ENCODE measurements around the gene SLMAP.

Gene SLMAP

DNA sequence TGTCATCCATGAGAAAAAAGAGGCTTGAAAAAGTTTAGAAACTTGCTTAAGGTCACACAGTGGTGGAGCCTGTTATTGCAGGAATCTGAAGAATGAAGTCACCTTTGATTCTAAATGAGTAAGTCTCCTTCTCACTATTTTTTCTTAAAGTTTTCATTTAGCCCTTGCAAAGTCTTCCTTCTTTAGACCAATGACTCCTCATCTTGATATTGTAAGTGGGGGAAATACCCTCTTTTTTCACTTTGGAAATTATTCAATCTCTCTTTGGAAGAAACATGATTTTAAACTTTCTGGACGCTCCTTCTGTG, 787 bp upstream of the SLMAP start:
- DNase-seq: no peak

DNA sequence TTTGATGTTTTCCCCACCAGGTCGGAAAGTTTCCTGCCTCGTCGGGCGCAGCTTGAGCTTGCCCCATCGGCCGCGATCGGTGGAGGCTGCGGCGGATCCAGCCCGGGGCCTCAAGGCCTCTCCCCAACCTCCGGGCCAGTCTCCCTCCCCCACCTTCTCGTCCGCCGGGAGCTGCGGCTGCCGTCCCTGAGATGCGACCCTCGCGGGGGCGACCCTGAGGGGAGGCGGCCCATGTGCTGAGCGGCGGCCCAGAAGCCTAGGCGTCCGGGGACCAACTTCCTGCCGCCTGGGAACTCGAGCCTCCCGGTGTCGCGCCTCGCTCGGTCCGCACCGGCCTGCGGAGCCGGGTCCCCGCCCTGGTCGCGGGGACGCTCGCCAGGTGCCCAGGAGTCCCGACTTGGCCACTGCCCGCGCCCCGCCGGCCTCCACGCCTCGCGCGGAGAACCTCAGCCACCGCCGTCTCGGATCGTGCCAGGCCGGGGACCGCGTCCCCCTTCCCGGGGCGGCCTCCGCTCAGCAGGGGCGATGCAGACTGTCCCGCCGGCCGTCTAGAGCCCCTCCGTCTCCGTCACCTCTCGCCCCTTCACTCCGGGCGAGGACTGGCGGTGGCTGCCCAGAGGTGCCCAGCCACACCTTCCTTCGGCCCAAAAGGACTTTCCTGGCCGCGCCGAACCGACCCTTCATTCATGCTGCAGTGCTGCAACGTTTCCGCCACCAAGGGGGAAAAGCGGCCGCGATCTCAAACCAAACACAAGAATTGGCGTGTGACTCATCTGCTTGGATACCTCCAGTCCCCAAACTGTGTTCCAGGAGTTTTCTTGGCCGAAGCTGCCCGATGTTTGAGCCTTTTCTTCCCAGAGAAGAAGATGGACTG, 656 bp downstream of the SLMAP start:
- peak; percentile 41 for DNase-seq

DNA sequence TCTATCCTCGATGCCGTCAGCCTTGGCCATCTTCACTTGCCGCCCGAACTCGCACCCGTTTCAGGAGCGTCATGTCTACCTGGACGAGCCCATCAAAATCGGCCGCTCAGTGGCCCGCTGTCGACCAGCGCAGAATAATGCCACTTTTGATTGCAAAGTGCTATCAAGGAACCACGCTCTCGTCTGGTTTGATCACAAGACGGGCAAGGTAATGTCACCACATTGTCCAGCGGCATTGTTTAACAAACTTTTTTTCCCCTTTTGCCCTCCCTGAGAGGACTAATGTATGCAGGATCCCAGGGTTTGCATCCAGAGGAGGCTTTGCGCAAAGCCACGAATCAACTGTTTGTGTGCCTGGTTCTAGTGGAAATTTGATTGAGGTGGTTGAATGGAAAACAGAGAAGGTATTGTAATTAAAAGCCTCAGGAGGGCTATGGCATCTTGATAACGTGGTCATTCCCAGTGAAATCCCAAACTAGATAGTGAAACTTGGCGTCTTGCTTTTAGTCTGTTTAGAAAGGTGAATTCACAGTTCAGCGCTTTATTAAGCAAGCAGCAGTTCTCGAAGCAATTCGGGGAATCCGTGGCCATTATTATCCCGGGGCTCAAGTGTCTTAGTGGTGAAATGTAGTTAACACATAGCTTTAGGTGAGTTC, 1.7 kb downstream of the SLMAP start:
- no peak for DNase-seq

DNA sequence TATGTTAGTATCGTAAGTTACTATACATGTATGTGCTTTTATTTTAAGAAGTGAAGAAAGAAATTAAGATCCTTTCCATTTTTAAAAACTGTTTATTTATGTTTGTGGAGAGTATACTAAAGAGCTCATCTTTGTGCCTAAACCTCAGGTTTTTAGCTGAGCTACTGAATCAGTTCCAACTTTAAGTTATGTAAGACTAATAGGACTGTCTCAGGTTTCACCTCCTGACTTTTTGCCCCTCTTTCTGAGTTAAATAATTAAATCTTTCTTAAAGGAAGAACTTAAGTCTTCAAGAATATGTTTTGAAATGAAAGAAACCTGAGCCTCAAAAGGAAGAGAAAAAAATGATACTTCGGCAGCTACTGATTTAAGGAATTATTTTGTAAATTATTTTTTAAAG, 2.6 kb downstream of the SLMAP start:
- DNase-seq: no peak

DNA sequence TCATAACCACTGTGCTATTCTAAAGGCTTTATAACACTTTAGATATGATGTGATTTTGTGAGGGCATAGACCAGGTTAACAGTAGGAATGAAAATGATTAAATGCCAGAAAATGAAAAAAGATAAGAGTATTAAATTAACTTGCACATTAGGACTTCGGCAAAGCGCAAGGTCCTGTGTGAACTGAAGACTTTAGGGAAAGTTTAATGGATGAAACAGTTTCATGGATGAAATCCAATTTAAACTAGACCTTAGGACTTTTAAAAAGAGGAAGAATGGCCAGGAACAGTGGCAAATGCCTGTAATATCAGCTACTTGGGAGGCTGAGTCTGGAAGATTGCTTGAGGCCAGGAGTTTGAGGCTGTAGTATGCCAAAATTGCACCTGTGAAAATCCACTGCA, 8.7 kb downstream of the SLMAP start:
- DNase-seq: no peak

DNA sequence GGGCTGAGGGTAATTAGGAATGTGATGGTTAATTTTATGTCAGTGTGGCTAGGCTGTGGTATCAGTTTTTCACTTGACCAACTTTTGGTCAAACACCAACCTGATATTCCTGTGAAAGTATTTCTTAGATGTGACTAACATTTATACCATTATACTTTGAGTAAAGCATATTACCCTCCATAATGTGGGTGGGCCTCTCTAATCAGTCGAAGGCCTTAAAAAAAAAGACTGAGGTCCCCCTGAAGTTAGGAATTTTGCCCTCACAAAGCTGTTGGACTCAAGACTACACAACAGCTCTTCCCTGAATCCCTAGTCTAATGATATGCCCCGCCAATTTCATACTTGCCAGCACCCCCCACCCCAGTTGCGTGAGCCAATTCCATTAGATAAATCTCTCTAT, 12.5 kb downstream of the SLMAP start:
- no peak for DNase-seq

DNA sequence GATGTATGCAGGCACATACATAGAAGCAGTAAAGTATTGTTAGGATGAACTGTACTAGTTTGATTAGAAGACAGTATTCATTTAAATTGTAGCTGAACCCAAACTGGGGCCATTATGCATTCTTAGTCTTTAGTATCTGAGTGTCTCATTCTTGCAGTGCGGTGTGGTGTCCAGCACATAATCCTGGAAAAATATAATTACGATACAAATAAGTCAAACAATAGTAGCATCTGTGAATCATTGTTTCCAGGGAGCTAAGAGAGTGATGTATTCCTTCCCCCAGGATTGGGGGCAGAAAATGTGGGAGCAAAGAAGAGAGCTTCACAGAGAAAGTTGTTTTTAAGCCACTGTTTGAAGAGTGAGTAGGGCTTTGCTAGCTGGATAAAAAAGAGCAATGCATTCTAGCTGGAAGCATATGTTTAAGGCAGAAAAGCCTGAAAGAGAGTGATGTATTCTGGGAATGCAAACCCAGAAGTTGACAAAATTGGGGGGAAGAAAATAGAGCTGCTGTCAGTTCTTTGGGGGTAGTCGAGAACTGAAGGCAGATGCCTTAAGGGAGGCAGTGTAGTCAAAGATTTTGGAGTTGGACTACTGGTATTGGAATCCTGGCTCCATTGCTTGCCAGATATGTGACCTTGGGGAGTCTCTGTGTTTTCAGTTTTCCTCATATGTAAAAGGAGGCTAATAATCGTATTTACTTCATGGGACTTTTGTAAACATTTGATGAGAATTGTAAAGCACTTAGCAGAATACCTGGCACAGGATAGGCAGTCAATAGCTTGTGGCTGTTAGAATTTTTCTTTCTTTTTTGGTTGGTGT, 14.1 kb downstream of the SLMAP start:
- no peak for DNase-seq

DNA sequence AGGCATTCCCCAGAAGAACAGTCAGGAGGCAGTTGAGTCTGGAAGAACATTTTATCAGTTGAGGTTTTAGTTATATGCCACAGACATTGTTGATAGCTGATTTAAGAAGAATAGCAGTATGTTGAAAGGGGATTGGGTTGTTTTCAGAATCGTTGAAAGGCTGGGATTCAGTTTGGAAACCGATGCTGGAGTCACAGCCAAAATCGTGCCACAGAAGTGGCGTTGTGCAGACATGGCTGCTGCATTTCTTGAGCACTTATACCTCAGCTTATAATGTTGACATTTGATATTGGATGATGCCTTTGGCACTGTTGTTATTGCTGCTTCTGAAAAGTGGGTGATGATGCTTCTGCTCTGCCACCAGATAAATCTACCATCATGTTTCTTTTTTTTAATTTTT, 16.1 kb downstream of the SLMAP start:
- DNase-seq: no peak

DNA sequence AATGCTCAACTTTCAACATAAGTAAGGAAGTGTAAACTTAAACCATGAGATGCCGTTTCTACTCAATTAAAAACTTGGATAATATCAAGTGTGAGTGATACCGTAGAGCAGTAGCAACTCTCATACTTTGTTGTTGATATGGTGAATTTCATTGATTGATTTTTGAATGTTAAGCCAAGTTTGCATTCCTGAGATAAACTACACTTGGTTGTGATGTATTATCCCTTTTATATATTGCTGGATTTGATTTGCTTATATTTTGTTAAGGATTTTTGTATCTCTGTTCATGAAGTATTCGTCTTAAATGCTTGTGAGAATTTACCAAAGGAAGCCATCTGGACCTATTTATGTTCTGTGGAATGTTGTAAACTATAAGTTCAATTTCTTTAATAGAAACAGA, 21.7 kb downstream of the SLMAP start:
- no peak for DNase-seq

DNA sequence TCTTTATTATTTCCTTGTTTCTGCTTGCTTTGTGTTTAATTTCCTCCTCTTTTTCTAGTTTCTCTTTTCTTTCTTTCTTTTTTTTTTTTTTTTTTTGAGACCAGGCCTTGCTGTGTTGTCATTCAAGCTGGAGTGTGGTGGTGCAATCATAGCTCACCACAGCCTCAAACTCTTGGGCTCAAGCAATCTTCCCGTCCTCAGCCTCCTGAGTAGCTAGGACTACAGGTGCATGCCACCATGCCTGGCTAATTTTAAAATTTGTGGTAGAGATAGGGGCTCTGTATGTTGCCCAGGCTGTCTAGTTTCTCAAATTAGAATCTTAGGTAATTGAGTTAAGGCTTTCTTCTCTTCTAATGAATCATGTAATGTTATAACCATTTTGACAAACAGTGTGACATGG, 22.4 kb downstream of the SLMAP start:
- no peak for DNase-seq

DNA sequence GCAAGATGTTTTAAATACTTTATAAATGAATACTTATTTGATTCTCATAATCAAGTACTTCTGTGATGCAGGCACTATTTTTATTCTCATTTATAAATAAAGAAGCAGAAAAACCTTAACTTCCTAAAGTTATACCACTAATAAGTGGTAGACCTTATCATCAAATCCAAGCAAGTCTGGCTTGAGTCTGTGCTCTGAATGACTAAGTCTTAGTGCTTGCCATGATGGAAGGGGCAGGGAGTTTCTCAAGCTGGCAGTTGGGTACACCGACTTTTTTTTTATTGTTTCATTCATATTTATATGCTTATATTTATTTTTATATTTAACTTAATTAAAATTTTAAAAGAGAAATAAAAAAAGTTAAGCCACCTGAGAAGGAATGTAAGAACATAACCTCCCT, 23.6 kb downstream of the SLMAP start:
- DNase-seq: no peak

DNA sequence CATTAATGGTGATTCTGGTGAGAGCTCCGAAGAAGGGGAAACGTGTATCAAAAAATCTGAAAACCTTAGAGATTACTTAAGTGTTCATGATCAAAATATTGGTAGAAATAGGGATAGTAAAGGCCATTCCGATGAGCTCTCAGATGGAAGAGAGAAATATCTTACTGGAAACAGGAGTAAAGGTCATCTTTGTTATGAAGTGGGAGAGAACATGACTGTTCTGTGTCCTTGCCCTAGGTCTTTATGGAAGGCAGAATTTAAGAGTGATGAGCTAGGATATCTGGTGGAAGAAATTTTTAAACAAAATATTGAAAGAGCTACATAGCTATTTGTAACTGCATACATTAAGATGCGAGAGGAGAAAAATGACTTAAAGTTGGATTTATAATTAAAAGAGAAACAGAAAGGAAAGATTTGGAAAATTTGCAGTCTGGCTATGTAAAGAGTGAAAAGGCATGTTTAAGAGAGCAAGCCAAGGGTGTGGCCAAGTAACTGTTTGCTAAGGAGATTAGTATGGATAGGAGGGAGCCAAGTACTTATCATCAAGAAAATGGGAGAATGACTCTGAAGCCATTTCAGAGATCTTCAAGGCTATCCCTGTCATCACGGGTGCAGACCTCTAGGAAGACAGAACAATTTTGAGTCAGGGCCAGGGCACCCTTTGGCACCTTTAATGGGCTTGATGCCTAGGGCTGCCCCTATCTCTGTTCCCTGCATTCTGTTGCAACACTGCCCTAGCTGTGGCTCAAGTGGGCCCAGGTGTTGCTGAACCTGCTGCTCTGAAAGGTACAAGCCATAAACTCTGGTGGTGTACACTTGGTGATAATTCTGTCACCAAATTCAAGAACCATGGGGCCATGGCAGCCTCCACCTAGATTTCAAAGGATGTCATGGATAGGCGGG, 27.3 kb downstream of the SLMAP start:
- DNase-seq: no peak

DNA sequence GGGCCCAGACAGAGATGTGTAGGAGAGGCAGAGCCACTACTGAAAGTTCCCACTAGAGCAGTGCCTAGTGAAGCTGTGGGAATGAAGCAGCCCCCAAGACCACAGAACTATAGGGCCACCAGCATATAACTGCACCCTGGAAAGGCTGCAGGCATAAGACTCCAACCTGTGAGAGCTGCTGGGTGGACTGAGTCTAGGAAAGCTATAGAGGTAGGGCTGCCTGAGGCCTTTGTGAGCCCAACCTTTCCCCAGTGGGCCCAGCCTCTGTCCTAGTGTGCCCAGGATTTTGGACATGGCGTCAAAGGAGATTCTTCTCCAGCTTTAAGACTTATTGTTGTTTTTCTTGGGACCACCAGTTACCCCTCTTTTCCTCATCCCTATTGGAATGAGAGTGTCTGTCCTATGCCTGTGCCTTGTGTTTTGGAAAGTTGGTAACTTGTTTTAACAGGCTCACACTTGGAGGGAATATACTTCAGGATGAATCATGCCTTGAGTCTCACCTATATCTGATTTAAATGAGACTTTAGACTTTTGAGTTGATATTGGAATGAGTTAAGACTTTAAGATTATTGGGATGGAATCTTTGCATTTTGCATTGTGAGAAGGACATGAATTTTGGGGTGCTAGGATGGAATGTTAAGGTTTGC, 28.1 kb downstream of the SLMAP start:
- DNase-seq: no peak

DNA sequence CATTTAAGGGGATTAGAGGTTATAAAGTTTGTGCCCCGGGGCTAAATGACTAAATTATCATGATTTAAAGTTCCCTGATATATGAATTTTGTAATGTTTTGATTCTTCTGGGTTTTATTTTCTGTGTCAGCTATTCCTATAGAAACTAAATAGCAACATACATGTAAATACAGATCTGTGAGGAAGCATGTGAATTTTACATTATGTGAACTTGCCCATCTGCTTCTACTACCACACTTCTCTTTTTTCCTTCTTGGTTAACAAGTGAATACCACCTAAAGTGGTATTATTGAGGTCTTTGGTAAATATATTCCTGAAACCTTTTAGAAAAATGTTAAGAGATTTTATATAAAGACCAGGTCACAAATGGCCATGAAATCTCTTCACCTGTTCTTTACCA, 29.3 kb downstream of the SLMAP start:
- no peak for DNase-seq

DNA sequence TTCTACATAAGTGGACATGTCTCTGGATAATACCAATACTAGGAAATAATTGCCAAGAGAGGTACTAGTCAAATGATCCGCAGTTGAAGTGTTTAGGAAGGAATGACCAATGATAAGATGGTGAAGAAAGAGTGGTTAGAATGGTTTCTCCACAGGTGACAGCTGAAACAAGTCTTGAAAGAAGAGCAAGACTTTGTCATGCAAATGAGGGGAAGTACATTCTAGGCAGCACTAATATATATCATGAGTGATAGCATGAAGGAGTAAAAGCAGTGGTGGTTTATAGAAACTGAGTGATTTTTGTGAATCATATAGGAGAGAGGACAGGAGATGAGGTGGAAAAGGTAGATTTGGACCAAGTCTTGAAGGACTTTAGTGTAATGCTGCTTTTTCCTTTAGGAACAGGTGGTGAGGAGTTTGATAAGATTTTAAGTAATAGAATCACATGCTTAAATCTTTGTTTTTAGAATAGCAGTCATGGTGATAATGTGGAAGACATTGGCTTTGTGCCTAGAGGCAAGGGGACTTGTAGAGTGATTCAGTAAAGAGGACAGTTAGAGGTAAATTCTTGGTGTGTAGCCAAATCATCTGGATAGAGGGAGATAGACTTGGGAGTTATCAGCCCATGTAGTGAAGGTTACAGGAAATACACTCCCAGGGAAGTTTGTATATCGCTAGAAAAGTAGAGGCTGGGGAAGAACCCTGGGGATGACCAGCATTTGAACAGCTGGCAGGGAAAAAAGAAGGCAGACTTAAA, 31.9 kb downstream of the SLMAP start:
- no peak for DNase-seq

DNA sequence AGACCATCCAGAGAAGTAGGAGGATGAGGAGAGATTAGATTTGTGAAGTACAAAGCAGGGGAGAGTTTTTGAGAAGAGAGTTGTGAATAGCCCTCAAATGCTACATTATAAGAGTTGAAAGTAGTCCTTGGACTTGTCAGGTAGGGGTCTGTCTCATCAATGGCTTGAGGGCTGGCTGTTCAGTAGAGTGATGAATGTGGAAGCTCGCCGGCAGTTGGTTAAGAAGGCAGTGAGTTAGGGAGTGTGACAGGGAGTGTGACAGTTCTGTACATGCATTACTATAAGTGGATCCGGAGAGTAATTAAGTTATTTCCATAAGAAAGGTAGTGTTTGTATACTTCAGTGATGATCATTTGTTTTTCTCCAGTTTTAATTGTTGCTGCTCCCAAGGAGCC, 32.5 kb downstream of the SLMAP start:
- no peak for DNase-seq

DNA sequence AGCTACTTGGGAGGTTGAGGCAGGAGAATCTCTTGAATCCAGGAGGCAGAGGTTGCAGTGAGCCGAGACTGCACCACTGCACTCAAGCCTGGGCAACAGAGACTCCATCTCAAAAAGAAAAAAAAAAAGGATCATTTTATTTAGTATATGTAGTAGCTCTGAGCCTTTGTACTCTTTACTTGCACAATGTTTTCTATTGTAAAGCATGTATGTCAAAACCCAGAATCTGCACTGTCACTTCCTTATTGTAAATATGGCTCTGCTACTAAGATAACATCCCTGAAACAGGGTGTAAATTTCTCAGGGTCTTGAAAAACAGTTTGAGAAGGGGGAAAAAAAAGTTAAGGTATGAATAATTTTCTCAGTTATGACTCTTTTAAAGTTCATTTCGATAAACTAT, 35.1 kb downstream of the SLMAP start:
- no peak for DNase-seq

DNA sequence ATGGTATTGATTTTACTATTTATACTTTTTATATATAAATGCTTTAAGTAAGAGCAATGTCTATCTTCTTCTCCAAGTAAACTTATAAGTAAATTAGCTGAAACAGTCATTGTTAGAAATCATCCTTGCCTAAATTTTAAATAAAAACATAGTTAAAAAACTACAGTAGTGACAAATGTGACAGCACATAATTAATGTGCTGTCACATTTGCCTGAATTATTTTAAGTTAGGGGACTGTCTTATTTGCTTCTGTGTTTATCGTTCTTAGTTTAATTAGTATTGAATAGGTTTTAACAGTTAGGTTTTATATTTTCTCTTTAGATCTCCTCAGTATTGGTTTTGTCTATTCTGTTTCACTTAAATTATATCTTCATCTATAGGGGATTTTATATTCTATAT, 36.1 kb downstream of the SLMAP start:
- no peak for DNase-seq

DNA sequence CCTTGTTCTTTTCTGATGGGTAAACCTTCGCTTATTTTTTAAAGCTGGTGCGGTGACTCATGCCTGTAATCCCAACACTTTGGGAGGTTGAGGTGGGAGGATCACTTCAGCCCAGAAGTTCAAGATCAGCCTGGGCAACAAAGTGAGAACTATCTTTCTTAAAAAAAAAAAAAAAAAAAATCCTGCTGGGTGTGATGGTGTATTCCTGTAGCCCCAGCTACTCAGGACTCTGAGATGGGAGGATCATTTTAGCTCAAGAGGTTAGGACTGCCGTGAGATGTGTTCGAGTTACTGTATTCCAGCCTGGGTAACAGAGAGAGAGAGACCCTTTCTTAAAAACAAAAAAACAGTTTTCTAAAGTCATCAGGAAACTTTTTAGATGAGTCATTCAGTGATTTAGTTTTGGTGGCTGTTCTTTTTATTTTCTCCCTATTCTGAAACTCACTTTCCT, 37.7 kb downstream of the SLMAP start:
- no peak for DNase-seq

DNA sequence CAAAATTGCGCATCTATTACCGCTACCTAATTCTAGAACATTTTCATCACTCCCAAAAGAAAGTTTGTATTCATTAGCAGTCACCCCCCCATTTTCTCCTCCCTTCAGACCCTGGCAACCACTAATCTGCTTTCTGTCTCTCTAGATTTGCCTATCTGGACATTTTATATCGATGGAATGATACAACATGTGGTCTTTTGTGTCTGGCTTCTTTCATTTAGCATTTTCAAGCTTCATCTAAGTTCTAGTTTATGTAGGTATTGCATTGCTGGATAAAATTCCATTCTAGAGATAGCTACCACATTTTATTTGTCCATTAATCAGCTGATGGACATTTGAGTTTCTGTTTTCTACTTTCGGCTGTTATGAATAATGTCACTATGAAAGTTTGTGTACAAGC, 38.4 kb downstream of the SLMAP start:
- no peak for DNase-seq

DNA sequence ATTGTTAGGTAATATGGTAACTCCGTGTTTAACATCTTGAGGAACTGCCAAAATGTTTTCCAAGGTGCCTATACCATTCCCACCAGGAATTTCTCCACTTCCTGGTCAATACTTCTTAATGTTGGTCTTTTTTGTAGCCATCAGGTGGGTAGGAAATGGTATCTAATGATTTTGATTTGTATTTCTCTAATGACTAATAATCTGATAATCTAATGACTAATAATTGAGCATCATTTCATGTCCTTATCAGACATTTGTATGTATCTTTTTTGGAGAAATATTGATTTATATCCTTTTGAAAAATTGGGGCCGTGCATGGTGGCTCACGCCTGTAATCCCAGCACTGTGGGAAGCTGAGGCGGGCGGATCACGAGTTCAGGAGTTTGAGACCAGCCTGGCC, 38.8 kb downstream of the SLMAP start:
- no peak for DNase-seq

DNA sequence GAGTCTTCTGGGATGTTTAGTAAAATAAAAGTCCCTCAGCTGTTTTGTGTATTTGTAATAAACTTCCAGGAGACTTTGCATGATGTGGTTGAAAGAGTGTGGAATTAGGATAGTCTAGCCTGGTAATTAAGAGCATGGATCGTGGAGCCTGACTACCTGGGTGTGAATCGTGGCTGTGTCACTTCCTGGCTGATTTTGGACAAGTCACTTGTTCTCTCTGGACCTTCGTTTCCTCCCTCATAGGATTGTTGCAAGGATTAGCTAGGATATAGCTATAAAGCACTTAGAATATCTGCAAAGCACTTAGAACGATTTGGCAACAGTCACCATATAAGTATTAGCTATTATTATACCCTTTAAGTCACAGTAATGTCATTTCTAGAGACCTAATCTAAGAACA, 40.2 kb downstream of the SLMAP start:
- DNase-seq: no peak
